Measurements from ENCODE around the gene NUDT6.
"Not testable (repeated sequence)": the region's sequence is repeated elsewhere in the genome, so short reads cannot be mapped to it uniquely, and the experiment has no call there.

NUDT6 gene

GRCh38 chr4:122845760-122846159 is 76.6 kb downstream of the NUDT6 start:
- Histone ChIP-seq H3K9ac (no peak overlapping the region), H3K79me2 (peaks cover 2% of the 10 kb centered on the region), H2AFZ (peak overlapping the region; percentile 11), H3K4me3 (ENCODE audit: low read depth, low read length) (no peak overlapping the region), H3K27ac (no peak overlapping the region), H3K9me3 (ENCODE audit: control insufficient read depth, low read length) (no peaks in the 10 kb centered on the region), H3K4me2 (ENCODE audit: low read length) (no peak overlapping the region), H3K27me3 (ENCODE audit: control insufficient read depth, insufficient read depth, low read length) (no peaks in the 10 kb centered on the region), H3K4me1 (peaks cover 14% of the 10 kb centered on the region), H3K36me3 (ENCODE audit: control insufficient read depth, insufficient read depth, low read length) (no peaks in the 10 kb centered on the region)
- no peak for TF ChIP-seq CTCF (IDR thresholded peaks at IDR 0.05)

GRCh38 chr4:122845066-122845465 is 77.3 kb downstream of the NUDT6 start:
- H3K27ac ChIP-seq, result no peak overlapping the region
- H3K4me1 ChIP-seq, result peaks cover 14% of the 10 kb centered on the region
- no peak overlapping the region for H3K4me3 ChIP-seq (ENCODE audit: low read depth, low read length)
- no peak for TF ChIP-seq CTCF (IDR thresholded peaks at IDR 0.05)
- no peaks in the 10 kb centered on the region for H3K36me3 ChIP-seq (ENCODE audit: control insufficient read depth, insufficient read depth, low read length)
- peaks cover 2% of the 10 kb centered on the region for H3K79me2 ChIP-seq
- no peaks in the 10 kb centered on the region for H3K27me3 ChIP-seq (ENCODE audit: control insufficient read depth, insufficient read depth, low read length)
- H2AFZ ChIP-seq, result no peak overlapping the region
- H3K9me3 ChIP-seq (ENCODE audit: control insufficient read depth, low read length), result no peaks in the 10 kb centered on the region
- H3K4me2 ChIP-seq (ENCODE audit: low read length), result no peak overlapping the region
- H3K9ac ChIP-seq, result no peak overlapping the region

DNA sequence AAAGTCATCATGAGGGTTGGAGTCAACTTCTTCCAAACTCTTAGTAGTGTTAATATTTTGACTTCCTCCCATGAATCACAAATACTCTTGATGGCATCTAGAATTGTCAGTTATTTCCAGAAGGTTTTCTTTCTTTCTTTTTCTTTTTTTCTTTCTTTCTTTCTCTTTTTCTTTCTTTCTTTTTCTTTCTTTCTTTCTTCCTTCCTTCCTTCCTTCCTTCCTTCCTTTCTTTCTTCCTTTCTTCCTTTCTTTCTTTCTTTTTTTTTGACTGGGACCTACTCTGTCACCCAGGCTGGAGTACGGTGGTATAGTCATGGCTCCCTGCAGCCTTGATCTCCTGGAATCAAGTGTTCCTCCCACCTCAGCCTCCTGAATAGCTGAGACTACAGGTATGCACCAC is 78.0 kb downstream of the NUDT6 start:
- not testable (repeated sequence) for H3K27me3 ChIP-seq (ENCODE audit: control insufficient read depth, insufficient read depth, low read length); H3K36me3 ChIP-seq (ENCODE audit: control insufficient read depth, insufficient read depth, low read length); H3K9me3 ChIP-seq (ENCODE audit: control insufficient read depth, low read length); H3K4me2 ChIP-seq (ENCODE audit: low read length); H3K9ac ChIP-seq; H3K27ac ChIP-seq; H3K4me3 ChIP-seq (ENCODE audit: low read depth, low read length); H3K79me2 ChIP-seq; H2AFZ ChIP-seq
- H3K4me1 ChIP-seq, result peaks cover 14% of the 10 kb centered on the region

DNA sequence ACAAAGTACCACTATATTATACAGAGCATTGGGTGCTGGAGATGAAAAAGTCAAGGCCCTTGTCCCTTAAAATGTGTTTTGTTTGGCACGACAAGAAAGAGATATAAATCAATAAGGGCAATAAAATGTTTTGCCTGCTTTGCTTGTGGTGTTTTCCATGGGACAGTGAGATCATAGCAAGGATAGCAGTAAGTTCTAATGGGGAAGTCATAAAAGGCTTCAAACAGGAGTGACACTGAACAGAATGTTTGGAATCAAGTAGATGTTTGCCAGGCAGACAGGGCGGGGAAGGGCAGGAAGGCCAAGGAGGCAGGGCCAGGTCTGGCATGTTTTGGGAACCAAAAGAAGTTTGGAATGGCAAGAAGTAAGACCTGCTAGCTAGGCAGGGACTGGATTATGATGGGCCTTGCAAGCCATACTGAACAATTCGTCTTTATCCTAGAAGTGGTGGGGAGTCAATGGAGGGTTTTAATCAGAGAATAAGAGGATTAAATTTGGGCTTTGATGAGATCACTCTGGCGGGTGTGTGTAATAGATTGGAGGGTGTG is 79.3 kb downstream of the NUDT6 start:
- H3K9me3 ChIP-seq (ENCODE audit: control insufficient read depth, low read length), result no peaks in the 10 kb centered on the region
- no peak overlapping the region for H3K27ac ChIP-seq
- H3K4me1 ChIP-seq, result peaks cover 14% of the 10 kb centered on the region

More for the DNA sequence above, 79.3 kb downstream of the NUDT6 start:
- H3K9ac ChIP-seq, result no peak overlapping the region
- H3K79me2 ChIP-seq, result peaks cover 2% of the 10 kb centered on the region
- no peaks in the 10 kb centered on the region for H3K27me3 ChIP-seq (ENCODE audit: control insufficient read depth, insufficient read depth, low read length)
- no peaks in the 10 kb centered on the region for H3K36me3 ChIP-seq (ENCODE audit: control insufficient read depth, insufficient read depth, low read length)
- no peak overlapping the region for H2AFZ ChIP-seq
- H3K4me2 ChIP-seq (ENCODE audit: low read length), result no peak overlapping the region
- no peak overlapping the region for H3K4me3 ChIP-seq (ENCODE audit: low read depth, low read length)
- TF ChIP-seq CTCF (IDR thresholded peaks at IDR 0.05), result no peak

Measured in parathyroid adenoma (tissue), 2 donors.